K562 (cell line): ENCODE data around the gene TRDMT1. TPM values are rescaled to one million over a fixed set of nuclear protein-coding genes. Genes with fewer than 3 reads are reported as not detected.
A peak's percentile ranks its signal among the peaks of the same experiment; 100 is the strongest.

Experiments used
- ATAC-seq: fragments of 200-7000 bp; cut with Tn5 transposase; 3 replicates; pipeline ENCODE4 v1.9.1; 2020; ENCODE audit warnings: moderate library complexity
- BruUV-seq: library from RNA; stranded (reverse); fragments of 400-500 nt; replicated peaks from 2 replicates; lab custom pipeline; 2021; lab: Mats Ljungman, UMichigan
- CTCF ChIA-PET: fragments of 300-600 bp; formaldehyde crosslinking; extraction: SDS; loops from one replicate; lab custom pipeline; 2021; ENCODE audit warnings: low intra/inter-chr PET ratio; lab: Yijun Ruan, JAX
- POLR2A ChIA-PET: fragments of 300-600, 350-650 bp; sonication (Branson Sonifier 250); formaldehyde crosslinking; extraction: SDS; loops from one replicate; lab custom pipeline; 2021; ENCODE audit warnings: antibody characterized with exemption, inconsistent platforms; lab: Yijun Ruan, JAX
- DNase-seq, 4 experiments: peaks; one replicate each; pipeline versions ENCODE4 v3.0.0 to v3.0.0-alpha.2; 2011 to 2018; ENCODE audit warnings: low spot score in 3 of 4, mixed read lengths in 3 of 4; ENCODE audit errors: extremely low read depth in 1 of 4
- FAIRE-seq: peaks from 2 replicates; lab custom pipeline; 2011; peaks lifted over from hg19 to GRCh38; lab: Jason Lieb, UNC
- H2AFZ ChIP-seq: 2 replicates; pipeline ENCODE4 v1.6.0; 2011; ENCODE audit warnings: low read depth, low read length, control low read depth, inconsistent platforms
- H3K27ac ChIP-seq: fragments of 200-600 bp; 3 replicates; pipeline ENCODE4 v1.8.0; 2011; ENCODE audit warnings: low read depth, mild to moderate bottlenecking, control low read depth, inconsistent platforms, low read length, moderate library complexity, mixed read lengths; ENCODE audit errors: extremely low read depth
- H3K27me3 ChIP-seq, 2 experiments: fragments of 300-600 bp in 1 of 2; 2 replicates in 1 of 2; 3 replicates in 1 of 2; pipeline versions ENCODE4 v1.6.0 to v1.8.0; 2011; ENCODE audit warnings: inconsistent platforms in 2 of 2, low read length in 2 of 2, mild to moderate bottlenecking in 1 of 2, mixed read lengths in 1 of 2, moderate library complexity in 1 of 2; ENCODE audit not compliant: control insufficient read depth in 2 of 2, insufficient read depth in 2 of 2
- H3K36me3 ChIP-seq: fragments of 300-600 bp; 3 replicates; pipeline ENCODE4 v1.8.0; 2011; ENCODE audit warnings: mild to moderate bottlenecking, low read length, inconsistent platforms; ENCODE audit not compliant: control insufficient read depth, insufficient read depth
- H3K4me1 ChIP-seq, 2 experiments: fragments of 200-600 bp in 1 of 2; replicated peaks in 1 of 2; 2 replicates in 1 of 2; 3 replicates in 1 of 2; pipeline versions ENCODE4 v1.5.1 to v1.8.0; 2011; ENCODE audit warnings: inconsistent platforms in 2 of 2, low read length in 2 of 2, mild to moderate bottlenecking in 1 of 2, mixed read lengths in 1 of 2, moderate library complexity in 1 of 2; ENCODE audit not compliant: control insufficient read depth in 2 of 2, insufficient read depth in 2 of 2
- H3K4me2 ChIP-seq: 2 replicates; pipeline ENCODE4 v1.6.1; 2011; ENCODE audit warnings: low read length, control low read depth, inconsistent platforms, mixed read lengths; ENCODE audit not compliant: insufficient read depth
- H3K4me3 ChIP-seq: fragments of 200-600 bp; sonication (generic), shearing (Covaris generic); 2 replicates; pipeline ENCODE4 v1.5.1; 2016; ENCODE audit warnings: control low read depth, inconsistent platforms
- H3K79me2 ChIP-seq: fragments of 200-600 bp; 3 replicates; pipeline ENCODE4 v1.8.0; 2011; ENCODE audit warnings: low read length, inconsistent platforms; ENCODE audit not compliant: control insufficient read depth, insufficient read depth
- H3K9ac ChIP-seq, 2 experiments: 2 replicates each; pipeline versions ENCODE4 v1.6.0 to v1.6.1; 2011; ENCODE audit warnings: low read depth in 2 of 2, low read length in 2 of 2, control low read depth in 1 of 2, inconsistent platforms in 1 of 2, mild to moderate bottlenecking in 1 of 2, mixed read lengths in 1 of 2; ENCODE audit not compliant: insufficient read depth in 1 of 2
- H3K9me1 ChIP-seq: one replicate; pipeline ENCODE4 v1.6.0; 2011; ENCODE audit warnings: inconsistent platforms, mild to moderate bottlenecking, low read length, moderate library complexity; ENCODE audit not compliant: control insufficient read depth, insufficient read depth
- H3K9me3 ChIP-seq: replicated peaks from 2 replicates; pipeline ENCODE4 v1.5.1; 2011; ENCODE audit warnings: low read depth, low read length, inconsistent platforms; ENCODE audit not compliant: control insufficient read depth, insufficient read depth
- H4K20me1 ChIP-seq: replicated peaks from 2 replicates; pipeline ENCODE4 v1.6.1; 2011; ENCODE audit warnings: low read length, inconsistent platforms, mixed read lengths; ENCODE audit not compliant: control insufficient read depth, insufficient read depth
- ARID1B ChIP-seq: fragments of 450-650 bp; IDR thresholded peaks from 2 replicates; pipeline ENCODE4 v1.6.1; 2016; ENCODE audit warnings: antibody characterized with exemption, mild to moderate bottlenecking, inconsistent platforms
- CEBPB ChIP-seq: fragments of 450-650 bp; IDR thresholded peaks from 2 replicates; pipeline ENCODE4 v1.6.1; 2016; ENCODE audit warnings: missing genetic modification characterization, missing compliant biosample characterization
- CTBP1 ChIP-seq: fragments of 450-650 bp; IDR thresholded peaks from 2 replicates; pipeline ENCODE4 v1.6.1; 2016; ENCODE audit warnings: borderline replicate concordance
- MIER1 ChIP-seq: fragments of 450-650 bp; IDR thresholded peaks from 2 replicates; pipeline ENCODE4 v1.6.1; 2016; ENCODE audit warnings: antibody characterized with exemption, mild to moderate bottlenecking, low read depth
- MYBL2 ChIP-seq, 2 experiments: fragments of 450-650 bp in 1 of 2; sonication (generic) in 1 of 2; formaldehyde crosslinking in 1 of 2; IDR thresholded peaks; 2 replicates each; pipeline versions ENCODE4 v1.6.1 to v1.8.1; 2017 to 2022; ENCODE audit warnings: borderline replicate concordance in 1 of 2, inconsistent platforms in 1 of 2, low read depth in 1 of 2, mild to moderate bottlenecking in 1 of 2, missing genetic modification reagents in 1 of 2, moderate library complexity in 1 of 2
- PCBP1 ChIP-seq: fragments of 200-400 bp; formaldehyde crosslinking; IDR thresholded peaks from 2 replicates; pipeline ENCODE4 v1.6.1; 2018; ENCODE audit warnings: mild to moderate bottlenecking, low read depth, low read length; ENCODE audit not compliant: poor library complexity, severe bottlenecking
- PTTG1 ChIP-seq: fragments of 450-650 bp; IDR thresholded peaks from 2 replicates; pipeline ENCODE4 v1.6.1; 2016; ENCODE audit warnings: low read depth, mild to moderate bottlenecking, missing genetic modification characterization, missing compliant biosample characterization
- RBM15 ChIP-seq: fragments of 200-400 bp; formaldehyde crosslinking; IDR thresholded peaks from 2 replicates; pipeline ENCODE4 v1.6.1; 2018; ENCODE audit warnings: mild to moderate bottlenecking, low read length, moderate library complexity; ENCODE audit not compliant: insufficient read depth
- RCOR1 ChIP-seq, 2 experiments: IDR thresholded peaks; 2 replicates each; pipeline ENCODE4 v1.6.1; 2012; ENCODE audit warnings: low read depth in 2 of 2, low read length in 2 of 2, borderline replicate concordance in 1 of 2, improper control_type of control experiment in 1 of 2
- TEAD4 ChIP-seq, 2 experiments: sonication (generic) in 1 of 2; formaldehyde crosslinking in 1 of 2; IDR thresholded peaks; 2 replicates each; pipeline versions ENCODE4 v1.6.1 to v1.8.0; 2012 to 2022; ENCODE audit warnings: borderline replicate concordance in 1 of 2, inconsistent platforms in 1 of 2, low read length in 1 of 2, mild to moderate bottlenecking in 1 of 2, missing genetic modification reagents in 1 of 2
- WGBS: fragments of 100-300 bp; shearing (Covaris generic); methylation state at CpG from one replicate; pipeline ENCODE4 v1.1.6; 2016; ENCODE audit warnings: low coverage, mixed read lengths; ENCODE audit not compliant: insufficient coverage; ENCODE audit errors: missing lambda C conversion rate; 5-methylcytosine and 5-hydroxymethylcytosine counted together
- in situ Hi-C: fragments of 300-500 bp; cut with MboI; formaldehyde crosslinking; loops from 4 replicates; pipeline ENCODE4 v1.15.0; 2018; ENCODE audit warnings: inconsistent platforms, mixed read lengths
- intact Hi-C: fragments of 100-400 bp; cut with micrococcal nuclease; formaldehyde crosslinking; loops from 2 replicates; pipeline ENCODE4 v1.14.2; 2022
- polyA plus RNA-seq, 8 experiments: library from polyadenylated mRNA; depleted of rRNA in 4 of 8; stranded (reverse) in 5 of 8; unstranded in 3 of 8; fragments of >200 nt; fragmentation: Nextera tagmentation in 2 of 8; fragmentation: Illumina TruSeq in 1 of 8; extraction: Ambion mirVana in 2 of 8; extraction: Trizol in 1 of 8; gene quantifications; 2 replicates each; pipeline versions ENCODE4 v1.2.1 to v1.2.3, GENCODE V29; 2011 to 2014; ENCODE audit warnings: inconsistent platforms in 1 of 8, missing spikeins in 1 of 8
- total RNA-seq, 7 experiments: library from RNA; depleted of rRNA in 6 of 7; stranded (reverse); fragments of >200 nt in 6 of 7; fragmentation: Illumina TruSeq in 2 of 7; extraction: Trizol in 2 of 7; gene quantifications; 2 replicates each; pipeline versions ENCODE4 v1.2.1 to v1.2.3, GENCODE V29; 2011 to 2021; ENCODE audit warnings: low replicate concordance in 1 of 7
- TF ChIP-seq, protein P1 (sequence below): fragments of 200-400 bp; formaldehyde crosslinking; IDR thresholded peaks from 2 replicates; pipeline ENCODE4 v1.6.1; 2017; ENCODE audit warnings: mild to moderate bottlenecking, low read depth, low read length, moderate library complexity

TRDMT1 gene
- total and polyA plus RNA-seq, 9 of the 15 experiments (the other 6 are each of a cell fraction or from before 2014, with no cell fraction given) = 5.4 to 12.6 (median 9.3) TPM

DNA sequence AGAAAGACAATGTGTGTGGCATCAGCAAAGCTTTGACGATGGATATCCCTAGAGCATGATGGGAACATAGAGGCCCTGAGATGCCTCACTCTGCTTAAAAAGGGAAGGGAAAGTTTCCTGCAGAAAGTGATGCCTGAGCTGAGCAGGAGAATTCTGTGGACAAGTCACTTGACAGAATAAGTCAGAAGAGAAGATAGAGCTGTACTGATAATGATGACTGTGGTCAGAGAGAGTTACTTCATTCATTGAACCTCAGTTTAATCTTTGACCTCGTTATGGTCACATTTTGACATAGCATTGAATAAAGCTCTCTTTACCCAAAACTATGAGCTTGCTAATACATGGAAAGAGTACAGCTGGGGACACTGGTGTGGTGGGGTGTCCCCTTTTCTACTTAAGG is 79.4 kb downstream of the TRDMT1 start:
- ATAC-seq = no peak
- 13% methylated on average over 2 of the region's 2 CpGs for WGBS
- Histone ChIP-seq H3K36me3 (no peaks in the 10 kb centered on the region), H3K4me1 (peaks cover 0 to 3% of the 10 kb centered on the region in 2 experiments; a peak in 1 of 5 replicates), H3K27ac (no peak overlapping the region)
- CTCF ChIA-PET = interaction anchor here (0.6 to 0.7 kb wide), 2 partner anchors 279 to 1598 kb away, joined by 4 to 6 read pairs; no protein-coding TSS in a partner anchor
- in situ Hi-C loops = no loop called here
- TF ChIP-seq PTTG1 (tag) (no peak), RCOR1 (IDR thresholded peaks at IDR 0.05; ENCODE audit: borderline replicate concordance in 1 of 2, low read depth in 2 of 2, low read length in 2 of 2) (peak in 1 of 2 experiments; percentile 51; a peak in 1 of 4 replicates)
- TF ChIP-seq, all 486 proteins: peak for 1
- Histone ChIP-seq H3K27me3 (peaks cover 0 to 5% of the 10 kb centered on the region in 2 experiments; a peak in 2 of 5 replicates), H3K9me3 (no peaks in the 10 kb centered on the region), H4K20me1 (no peaks in the 10 kb centered on the region), H2AFZ (no peak overlapping the region), H3K79me2 (no peaks in the 10 kb centered on the region), H3K9me1 (no peaks in the 10 kb centered on the region), H3K4me3 (no peak overlapping the region), H3K4me2 (no peak overlapping the region), H3K9ac (no peak overlapping the region)
- POLR2A ChIA-PET = interaction anchor here (0.8 to 1.5 kb wide), 4 partner anchors 10 to 108 kb away, joined by 3 to 7 read pairs (median 3); no protein-coding TSS in a partner anchor
- DNase-seq = no peak
- no TSS peak for BruUV-seq
- FAIRE-seq = no peak
- intact Hi-C loops = no loop called here

DNA sequence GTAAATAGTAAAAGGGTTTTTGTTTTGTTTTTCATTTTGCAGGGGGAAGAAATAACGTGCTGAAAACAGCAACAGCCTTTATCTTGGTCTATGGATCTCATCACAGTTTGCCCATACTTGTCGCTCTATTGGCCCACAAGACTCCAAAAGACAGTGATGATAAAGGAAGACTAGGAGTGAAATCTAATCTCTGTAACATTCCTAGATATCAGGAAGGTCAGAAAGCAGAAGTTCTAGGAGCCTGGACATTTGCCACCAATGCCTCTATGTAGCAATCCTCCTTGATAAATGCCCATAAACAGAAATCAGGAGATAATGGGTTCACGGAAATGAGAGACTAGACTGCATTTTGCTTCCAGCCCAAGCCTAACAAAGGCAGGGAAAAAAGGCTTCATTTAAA is 80.8 kb downstream of the TRDMT1 start:
- FAIRE-seq (no peak), ATAC-seq (no peak), DNase-seq (no peak)
- H3K9me1 ChIP-seq = no peaks in the 10 kb centered on the region
- no TSS peak for BruUV-seq
- no peaks in the 10 kb centered on the region for H3K36me3 ChIP-seq
- H3K4me3 ChIP-seq = no peak overlapping the region
- H3K4me2 ChIP-seq = no peak overlapping the region
- H3K79me2 ChIP-seq = no peaks in the 10 kb centered on the region
- no peaks in the 10 kb centered on the region for H3K9me3 ChIP-seq
- no peak overlapping the region for H3K27ac ChIP-seq
- POLR2A ChIA-PET = no interaction called here
- CTCF ChIA-PET = no interaction called here
- intact Hi-C loops = no loop called here
- H3K27me3 ChIP-seq = peaks cover 0 to 5% of the 10 kb centered on the region in 2 experiments; a peak in 2 of 5 replicates
- H3K4me1 ChIP-seq = peaks cover 0 to 3% of the 10 kb centered on the region in 2 experiments; a peak in 1 of 5 replicates
- no peaks in the 10 kb centered on the region for H4K20me1 ChIP-seq
- no peak overlapping the region for H2AFZ ChIP-seq
- H3K9ac ChIP-seq = no peak overlapping the region
- in situ Hi-C loops = no loop called here
- WGBS = 5% methylated on average over 3 of the region's 3 CpGs
- TF ChIP-seq, protein P1, sequence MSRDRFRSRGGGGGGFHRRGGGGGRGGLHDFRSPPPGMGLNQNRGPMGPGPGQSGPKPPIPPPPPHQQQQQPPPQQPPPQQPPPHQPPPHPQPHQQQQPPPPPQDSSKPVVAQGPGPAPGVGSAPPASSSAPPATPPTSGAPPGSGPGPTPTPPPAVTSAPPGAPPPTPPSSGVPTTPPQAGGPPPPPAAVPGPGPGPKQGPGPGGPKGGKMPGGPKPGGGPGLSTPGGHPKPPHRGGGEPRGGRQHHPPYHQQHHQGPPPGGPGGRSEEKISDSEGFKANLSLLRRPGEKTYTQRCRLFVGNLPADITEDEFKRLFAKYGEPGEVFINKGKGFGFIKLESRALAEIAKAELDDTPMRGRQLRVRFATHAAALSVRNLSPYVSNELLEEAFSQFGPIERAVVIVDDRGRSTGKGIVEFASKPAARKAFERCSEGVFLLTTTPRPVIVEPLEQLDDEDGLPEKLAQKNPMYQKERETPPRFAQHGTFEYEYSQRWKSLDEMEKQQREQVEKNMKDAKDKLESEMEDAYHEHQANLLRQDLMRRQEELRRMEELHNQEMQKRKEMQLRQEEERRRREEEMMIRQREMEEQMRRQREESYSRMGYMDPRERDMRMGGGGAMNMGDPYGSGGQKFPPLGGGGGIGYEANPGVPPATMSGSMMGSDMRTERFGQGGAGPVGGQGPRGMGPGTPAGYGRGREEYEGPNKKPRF = no peak
- TF ChIP-seq CTBP1 (peak; percentile 52; the same call in 1 of the 2 replicates), MIER1 (no peak), CEBPB (peak; percentile 39; the same call in 1 of the 2 replicates), TEAD4 (IDR thresholded peaks at IDR 0.05; ENCODE audit: low read length) (0 out of 2 replicates have a peak, but pooled peaks have one; percentile 27), TEAD4 (CRISPR knock-in tag; IDR thresholded peaks at IDR 0.05; ENCODE audit: borderline replicate concordance) (no peak), RBM15 (no peak), PCBP1 (no peak), MYBL2 (IDR thresholded peaks at IDR 0.05; ENCODE audit: low read depth) (no peak), MYBL2 (CRISPR knock-in tag; IDR thresholded peaks at IDR 0.05; ENCODE audit: borderline replicate concordance) (no peak), ARID1B (0 out of 2 replicates have a peak, but pooled peaks have one; percentile 10)
